Right cardiac atrium (tissue), 5 donors: ENCODE measurements around the gene TRABD. TPM values are rescaled to one million over a fixed set of nuclear protein-coding genes. Genes with fewer than 3 reads are reported as not detected.

Experiments
- ATAC-seq, 2 donors: fragments of 200-7000 bp; cut with Tn5 transposase; one replicate each; pipeline versions ENCODE4 v1.8.0 to v1.9.1; 2020; ENCODE audit warnings: moderate library complexity in 2 of 2, mild to moderate bottlenecking in 1 of 2
- DNase-seq, 3 donors: peaks; one replicate each; pipeline ENCODE4 v3.0.0-alpha.2; 2020
- H3K27ac ChIP-seq: one replicate; pipeline ENCODE4 v1.5.1; 2013; ENCODE audit warnings: mild to moderate bottlenecking, low read length, control low read depth, moderate library complexity
- H3K27me3 ChIP-seq: one replicate; pipeline ENCODE4 v1.6.1; 2013; ENCODE audit not compliant: control insufficient read depth, insufficient read depth
- H3K4me1 ChIP-seq: one replicate; pipeline ENCODE4 v1.6.1; 2013; ENCODE audit warnings: low read length; ENCODE audit not compliant: control insufficient read depth, insufficient read depth
- H3K4me3 ChIP-seq: one replicate; pipeline ENCODE4 v1.5.1; 2013; ENCODE audit warnings: low read length, control low read depth
- H3K9me3 ChIP-seq: one replicate; pipeline ENCODE4 v1.6.1; 2013; ENCODE audit warnings: low read length; ENCODE audit not compliant: control insufficient read depth
- WGBS: extraction: QIAGEN DNeasy Blood & Tissue Kit; methylation state at CpG from one replicate; pipeline ENCODE4 v1.1.7; 2013; 5-methylcytosine and 5-hydroxymethylcytosine counted together
- intact Hi-C, 4 donors: fragments of 100-400 bp; cut with DNase I; formaldehyde crosslinking; loops; one replicate each; pipeline versions ENCODE4 v1.11.0 to v1.14.0; 2022 to 2023
- polyA plus RNA-seq: library from polyadenylated mRNA; stranded (reverse); fragments of 200-250 nt; gene quantifications from one replicate; pipeline ENCODE4 v1.2.3, GENCODE V29; 2013
- total RNA-seq, 4 donors: library from RNA; stranded (reverse); fragmentation: NEBNext Ultra II Directional; extraction: Animal tissue kit (Norgen Biotek cat#: 25700); gene quantifications; one replicate each; pipeline ENCODE4 v1.2.1, GENCODE V29; 2021
- donor health status: healthy with polysubstance abuse.
- donor health status: DM: no; HTN: yes; CAD: no.
- donor health status: DM: no; HTN: no; CAD: no.
- donor health status: DM: no; HTN: yes; CAD: no; lungs with severe emphysema.
- donor health status: DM: yes; HTN: yes; CAD: no.

Gene TRABD
- total and polyA plus RNA-seq, 5 donors, result 16.7 to 25.5 (median 21.6) TPM

DNA sequence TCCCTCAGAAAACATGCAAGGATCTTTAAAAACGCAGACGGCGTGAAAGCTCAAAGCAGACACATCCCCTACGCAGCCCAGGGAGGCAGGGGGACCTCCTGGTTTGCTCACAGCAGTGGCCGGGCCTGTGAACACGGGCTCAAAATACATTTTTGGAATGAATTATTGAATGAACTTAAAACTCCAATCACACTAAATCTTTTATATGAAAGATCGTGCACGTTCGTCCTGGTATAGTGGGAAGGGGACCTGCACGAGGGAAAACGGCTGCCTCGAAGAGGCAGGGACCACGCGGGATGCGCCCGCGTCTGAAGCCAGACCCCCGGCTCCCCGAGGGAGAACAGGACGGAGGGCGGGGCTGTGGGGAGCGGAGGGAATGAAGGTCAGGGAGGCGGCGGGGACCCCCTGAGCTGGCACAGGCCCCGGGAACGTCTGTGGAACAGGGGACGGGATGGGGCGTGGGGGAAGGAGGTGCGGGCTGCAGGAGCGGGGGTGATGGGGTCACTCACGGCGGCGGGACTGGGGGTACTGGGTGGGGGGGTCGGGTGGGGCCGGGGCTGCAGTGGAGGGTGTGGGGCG lies 16.4 kb upstream of the TRABD start:
- intact Hi-C loops, result no loop called here
- Histone ChIP-seq H3K4me3 (peak overlapping the region; percentile 72), H3K27me3 (no peaks in the 10 kb centered on the region), H3K4me1 (no peaks in the 10 kb centered on the region), H3K9me3 (no peaks in the 10 kb centered on the region), H3K27ac (no peak overlapping the region)
- ATAC-seq (no peak), DNase-seq (peak in 2 of 3 donors; percentile 35 to 47)
- WGBS, result 8% methylated on average over 36 of the region's 36 CpGs

DNA sequence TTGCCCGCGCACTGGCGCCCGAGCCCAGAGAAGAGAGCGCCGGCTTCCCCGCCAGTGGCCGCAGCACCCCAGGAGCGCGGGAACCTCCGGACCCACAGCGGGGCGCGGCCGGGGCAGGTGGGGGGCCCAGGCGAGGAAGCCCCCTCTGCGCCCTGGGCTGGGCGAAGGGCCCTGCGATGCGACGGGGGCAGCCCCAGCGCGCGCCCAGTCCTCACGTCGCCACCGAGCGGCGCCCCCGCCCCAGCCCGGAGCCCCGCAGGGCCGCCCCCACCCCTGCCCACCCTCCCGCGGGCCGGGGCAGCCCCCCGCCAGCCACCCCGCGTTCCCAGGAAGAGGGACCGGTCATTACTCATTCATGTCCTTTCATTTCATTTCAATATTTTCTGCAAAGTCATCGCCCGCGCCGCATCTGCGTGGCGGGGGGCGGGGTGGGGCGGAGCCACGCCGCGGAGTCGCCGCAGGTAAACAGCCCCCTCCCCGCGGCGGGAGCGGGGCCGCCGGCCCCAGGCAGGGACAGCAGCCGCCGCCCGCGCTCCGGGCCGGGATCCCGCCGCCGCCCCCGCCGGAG lies 15.9 kb upstream of the TRABD start:
- Histone ChIP-seq H3K27ac (no peak overlapping the region), H3K27me3 (no peaks in the 10 kb centered on the region), H3K9me3 (no peaks in the 10 kb centered on the region), H3K4me1 (no peaks in the 10 kb centered on the region), H3K4me3 (peak overlapping the region; percentile 72)
- DNase-seq (peak in 2 of 3 donors; percentile 63 to 65), ATAC-seq (no peak)
- under 1% methylated on average over 70 of the region's 70 CpGs for WGBS
- intact Hi-C loops, result no loop called here

DNA sequence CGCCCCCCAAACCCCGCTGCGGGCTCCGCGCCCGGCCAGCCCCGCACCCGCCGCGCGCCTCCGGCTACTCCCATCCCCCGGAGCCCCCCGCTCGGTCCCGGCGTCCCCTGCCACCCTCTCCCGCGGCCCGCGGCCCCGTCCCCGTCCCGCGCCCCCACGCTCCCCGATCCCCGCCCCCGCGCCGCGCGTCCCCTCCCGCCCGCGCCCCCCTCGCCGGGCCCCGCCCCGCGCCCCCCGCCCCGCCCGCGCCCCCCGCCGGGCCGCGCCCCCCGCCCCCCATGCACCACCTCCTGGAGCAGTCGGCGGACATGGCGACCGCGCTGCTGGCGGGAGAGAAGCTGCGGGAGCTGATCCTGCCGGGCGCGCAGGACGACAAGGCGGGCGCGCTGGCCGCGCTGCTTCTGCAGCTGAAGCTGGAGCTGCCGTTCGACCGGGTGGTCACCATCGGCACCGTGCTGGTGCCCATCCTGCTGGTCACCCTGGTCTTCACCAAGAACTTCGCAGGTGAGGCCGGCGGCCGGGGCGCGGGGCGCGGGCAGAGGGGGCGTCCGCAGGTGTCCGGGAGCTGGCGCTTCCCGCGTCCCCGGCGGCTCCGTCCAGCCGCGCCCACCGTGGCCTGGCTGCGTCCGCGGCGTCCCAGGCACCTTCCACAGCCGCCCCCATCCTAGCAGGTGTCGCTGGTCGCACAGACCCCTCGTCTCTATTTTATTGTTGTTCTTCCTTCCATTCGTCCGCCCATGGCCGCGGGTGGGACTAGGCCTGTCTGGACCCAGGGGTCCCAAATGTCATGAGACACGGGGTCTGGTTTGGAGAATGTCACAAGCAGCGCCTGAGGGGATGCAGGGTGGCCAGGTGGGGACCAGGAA lies 15.0 kb upstream of the TRABD start, which contains the start of gene PANX2:
TSS of gene PANX2 (plus strand) at position 279 of the 866 bp plus-strand sequence. CDS start at position 279, 0 bp downstream.
- intact Hi-C loops, result no loop called here
- DNase-seq (peak in 2 of 3 donors; percentile 55 to 68), ATAC-seq (no peak)
- Histone ChIP-seq H3K27me3 (no peaks in the 10 kb centered on the region), H3K4me3 (peak within 1 kb of the TSS; percentile 72), H3K4me1 (no peaks in the 10 kb centered on the region), H3K27ac (no peak within 1 kb of the TSS), H3K9me3 (no peaks in the 10 kb centered on the region)
- 6% methylated on average over 85 of the region's 105 CpGs for WGBS

DNA sequence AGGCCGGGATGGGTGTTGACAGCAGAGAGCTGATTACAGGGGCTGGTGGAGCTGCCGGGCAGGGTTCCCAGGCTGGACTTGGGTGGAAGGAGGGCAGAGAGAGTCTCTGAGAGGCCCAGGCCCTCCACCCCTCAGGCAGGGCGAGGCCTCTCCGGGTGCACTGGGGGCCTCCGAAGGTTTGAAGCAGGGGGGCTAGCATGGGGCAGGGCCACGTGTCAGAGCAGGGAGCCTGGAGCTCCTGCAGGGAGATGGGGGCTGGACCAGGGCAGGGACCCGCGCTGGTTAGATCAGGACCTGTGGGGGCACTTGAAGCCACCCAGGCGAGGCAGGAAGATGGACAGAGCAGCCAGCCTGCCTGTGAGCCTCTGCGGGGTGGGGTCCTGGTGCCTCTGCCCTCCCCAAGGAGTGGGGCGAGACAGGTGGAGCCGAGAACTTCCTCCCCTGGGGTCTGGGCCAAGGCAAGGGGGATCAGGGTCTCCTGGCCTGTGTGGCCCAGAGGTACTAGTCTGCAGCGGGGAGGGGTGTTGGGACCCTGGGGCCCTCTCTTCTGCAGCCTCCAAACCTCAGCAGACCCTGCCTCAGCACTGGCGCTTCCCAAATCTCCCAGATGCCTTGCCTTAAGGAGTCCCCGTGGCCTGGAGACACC lies 14.3 kb upstream of the TRABD start:
- Histone ChIP-seq H3K4me1 (no peaks in the 10 kb centered on the region), H3K27me3 (no peaks in the 10 kb centered on the region), H3K4me3 (no peak overlapping the region), H3K27ac (no peak overlapping the region), H3K9me3 (no peaks in the 10 kb centered on the region)
- ATAC-seq (peak; percentile 10 to 28), DNase-seq (peak in 2 of 3 donors; percentile 54 to 59)
- WGBS, result 64% methylated on average over 15 of the region's 15 CpGs
- intact Hi-C loops, result no loop called here

DNA sequence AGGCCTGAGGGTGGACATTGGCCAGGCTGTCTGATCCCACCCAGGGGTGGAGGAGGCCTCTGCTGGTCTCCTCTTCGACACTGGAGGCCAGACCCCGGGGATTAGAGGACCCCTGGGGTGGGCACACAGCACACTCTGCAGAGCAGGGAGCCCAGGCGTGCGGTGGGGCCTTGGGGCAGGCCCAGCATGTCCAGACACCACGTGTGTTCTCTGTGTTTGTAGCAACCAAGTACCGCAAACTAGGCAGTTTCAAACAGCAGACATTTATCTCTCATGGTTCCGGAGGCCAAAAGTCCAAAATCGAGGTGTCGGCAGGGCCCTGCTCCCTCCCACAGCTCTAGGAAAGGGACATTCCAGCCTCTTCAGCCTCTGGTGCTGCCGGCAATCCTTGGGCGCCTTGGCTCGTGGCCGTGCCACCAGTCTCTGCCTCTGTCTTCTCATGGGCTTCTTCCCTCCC lies 13.7 kb upstream of the TRABD start:
- Histone ChIP-seq H3K9me3 (no peaks in the 10 kb centered on the region), H3K4me3 (no peak overlapping the region), H3K4me1 (no peaks in the 10 kb centered on the region), H3K27ac (no peak overlapping the region), H3K27me3 (no peaks in the 10 kb centered on the region)
- ATAC-seq (peak; percentile 8 to 22), DNase-seq (peak in 1 of 3 donors; percentile 31)
- 62% methylated on average over 13 of the region's 13 CpGs for WGBS
- intact Hi-C loops, result no loop called here

DNA sequence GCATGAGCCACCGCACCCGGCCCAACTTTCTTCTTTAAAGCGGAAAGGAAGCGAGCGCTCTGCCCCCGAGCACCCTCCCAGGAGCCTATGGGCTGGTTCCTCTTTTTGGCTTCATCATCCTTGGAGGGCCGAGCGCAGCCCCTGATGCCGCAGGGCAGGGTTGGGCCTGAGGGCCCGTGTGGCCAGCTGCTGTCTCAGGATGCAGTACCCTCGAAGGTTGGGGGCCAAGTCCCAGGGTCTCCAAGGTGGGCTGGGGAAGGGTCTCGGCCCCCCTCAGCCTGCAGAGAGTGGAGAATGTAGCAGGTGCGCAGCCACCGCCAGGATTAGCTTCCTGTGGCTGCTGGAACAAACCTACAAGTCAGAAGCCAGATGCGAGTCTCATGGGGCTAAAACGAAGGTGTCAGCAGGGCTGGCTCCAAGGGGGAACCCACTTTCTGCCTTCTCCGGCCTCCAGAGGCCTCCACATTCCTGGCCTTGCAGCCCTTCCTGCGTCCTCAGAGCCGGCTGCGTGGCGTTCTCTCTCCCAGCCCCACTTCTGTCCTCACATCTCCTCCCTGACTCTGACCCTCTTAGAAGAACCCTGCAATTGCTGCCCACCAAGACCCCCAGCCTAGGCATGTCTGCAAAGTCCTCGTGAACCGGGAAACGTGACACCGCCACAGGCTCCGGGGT lies 12.3 kb upstream of the TRABD start:
- H3K4me3 ChIP-seq, result no peak overlapping the region
- H3K9me3 ChIP-seq, result no peaks in the 10 kb centered on the region
- no peaks in the 10 kb centered on the region for H3K27me3 ChIP-seq
- intact Hi-C loops, result no loop called here
- no peaks in the 10 kb centered on the region for H3K4me1 ChIP-seq
- DNase-seq, result peak in 2 of 3 donors; percentile 48 to 50
- no peak overlapping the region for H3K27ac ChIP-seq
- no peak for ATAC-seq
- WGBS, result 81% methylated on average over 26 of the region's 26 CpGs

DNA sequence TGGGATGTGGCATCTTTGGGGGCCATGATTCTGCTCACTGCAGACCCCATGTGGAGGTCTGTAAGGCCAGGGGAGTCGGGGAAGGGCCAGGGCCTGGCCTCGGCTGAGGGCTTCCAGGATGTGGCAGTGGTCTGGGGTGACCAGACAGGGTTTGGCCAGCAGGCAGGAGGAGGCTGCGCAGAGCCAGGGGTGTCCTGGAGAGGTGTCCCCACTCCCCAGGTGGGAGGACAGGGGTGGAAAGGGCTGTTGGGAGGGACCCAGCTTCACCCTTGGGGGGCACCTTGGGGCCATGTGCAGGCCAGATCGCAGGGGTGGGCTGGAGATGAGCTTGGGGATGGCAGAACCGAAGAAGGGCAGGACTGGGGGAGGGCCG lies 11.7 kb upstream of the TRABD start:
- no peaks in the 10 kb centered on the region for H3K27me3 ChIP-seq
- intact Hi-C loops, result no loop called here
- H3K9me3 ChIP-seq, result no peaks in the 10 kb centered on the region
- no peak overlapping the region for H3K4me3 ChIP-seq
- ATAC-seq (no peak), DNase-seq (peak in 2 of 3 donors; percentile 26 to 35)
- no peaks in the 10 kb centered on the region for H3K4me1 ChIP-seq
- WGBS, result 90% methylated on average over 6 of the region's 6 CpGs
- no peak overlapping the region for H3K27ac ChIP-seq

DNA sequence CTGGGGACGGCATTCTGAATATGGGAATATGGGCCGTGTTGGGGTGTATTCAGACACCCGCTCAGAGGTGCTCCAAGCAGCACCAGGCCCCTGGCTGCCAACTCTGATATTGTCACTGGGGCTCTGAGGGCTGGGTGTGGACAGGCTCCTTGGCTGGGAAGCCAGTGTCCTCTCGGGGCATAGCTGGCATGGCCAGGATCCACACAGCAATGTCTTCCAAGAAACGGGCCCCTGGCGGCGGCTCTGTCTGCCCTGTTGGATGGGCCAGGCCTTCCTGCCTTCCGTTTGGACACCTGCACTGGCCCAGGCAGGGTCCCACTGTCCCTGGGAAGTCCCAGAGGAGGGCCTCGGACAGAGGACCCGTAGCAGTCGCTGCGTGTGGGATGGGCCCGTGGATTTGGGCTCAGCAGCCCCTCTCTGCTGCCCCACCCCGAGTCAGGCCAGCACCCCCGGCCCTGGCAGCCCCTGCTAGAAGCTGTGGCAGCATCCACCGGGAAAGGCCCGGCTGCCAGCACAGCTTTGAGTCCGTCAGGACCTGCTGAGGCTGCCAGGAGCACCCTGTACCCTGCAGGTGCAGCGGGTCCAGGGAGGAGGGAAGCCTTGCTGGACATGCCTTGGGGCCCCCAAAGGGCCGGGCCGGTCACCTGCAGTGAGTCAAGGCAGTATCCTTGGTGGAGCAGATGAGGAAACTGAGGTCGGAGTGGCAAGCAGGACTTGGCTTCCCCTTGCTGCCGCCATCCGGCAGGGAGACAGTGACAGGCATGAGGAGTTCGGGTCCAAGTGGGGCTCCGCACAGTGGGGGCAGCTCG lies 11.1 kb upstream of the TRABD start:
- Histone ChIP-seq H3K27ac (no peak overlapping the region), H3K27me3 (no peaks in the 10 kb centered on the region), H3K9me3 (no peaks in the 10 kb centered on the region), H3K4me3 (no peak overlapping the region), H3K4me1 (no peaks in the 10 kb centered on the region)
- ATAC-seq (no peak), DNase-seq (peak in 2 of 3 donors; percentile 45 to 53)
- intact Hi-C loops, result no loop called here
- 87% methylated on average over 27 of the region's 27 CpGs for WGBS

DNA sequence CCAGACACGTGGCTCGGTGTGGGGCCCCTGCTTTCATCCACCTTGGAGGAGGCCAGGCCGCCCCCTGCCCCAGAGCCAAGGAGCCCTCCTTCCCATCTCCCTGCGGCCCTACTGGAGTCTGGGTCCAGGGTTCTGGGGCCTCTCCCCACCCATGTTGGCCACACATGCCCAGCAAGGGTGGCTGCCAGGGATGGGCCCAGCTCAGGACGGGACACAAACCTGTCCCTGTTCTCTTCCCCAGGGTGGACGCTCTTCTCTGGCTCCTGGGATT lies 10.6 kb upstream of the TRABD start:
- H3K27ac ChIP-seq, result no peak overlapping the region
- DNase-seq, result no peak
- H3K4me1 ChIP-seq, result no peaks in the 10 kb centered on the region
- no peak overlapping the region for H3K4me3 ChIP-seq
- WGBS, result 87% methylated on average over 6 of the region's 6 CpGs
- no peaks in the 10 kb centered on the region for H3K27me3 ChIP-seq
- no peak for ATAC-seq
- intact Hi-C loops, result no loop called here
- H3K9me3 ChIP-seq, result no peaks in the 10 kb centered on the region
